ENCODE data around the gene GORASP1.

DNA sequence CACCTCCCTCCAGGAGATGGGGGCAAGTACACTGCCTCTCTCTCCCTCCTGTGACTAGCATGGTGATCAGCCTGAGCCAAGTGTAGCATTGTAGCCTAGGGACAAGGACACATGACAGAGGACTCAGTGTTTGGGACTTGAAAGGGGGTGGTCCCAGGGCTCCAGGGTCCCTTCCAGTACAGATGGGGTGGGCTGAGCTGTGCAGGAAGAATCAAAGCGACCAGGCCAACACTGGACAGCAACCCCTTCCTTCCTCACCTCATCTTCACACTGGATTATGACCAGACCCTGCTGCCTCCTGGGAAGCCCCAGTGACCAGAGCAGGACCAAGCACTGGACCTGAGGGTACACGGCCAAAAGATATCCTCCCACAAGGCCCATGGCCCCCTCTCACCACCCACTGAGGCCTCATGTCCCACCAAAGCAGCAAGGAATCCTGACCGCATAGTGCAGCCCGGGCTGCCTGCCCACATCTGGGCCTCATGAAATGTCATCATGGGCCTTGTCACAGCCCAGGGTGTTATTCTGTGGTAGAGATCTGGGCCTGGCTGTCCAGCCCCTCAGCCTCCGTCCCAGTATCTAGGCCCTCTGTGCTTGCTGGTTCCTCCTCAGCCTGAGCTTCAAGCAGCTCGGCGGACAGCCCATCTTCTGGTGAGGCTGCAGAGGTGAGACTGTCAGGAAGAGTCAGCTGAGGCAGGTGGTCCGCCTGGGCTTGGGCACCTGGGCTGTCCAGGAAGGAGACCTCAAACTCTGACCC, 9.5 kb downstream of the GORASP1 start:
- TF ChIP-seq, protein P1, sequence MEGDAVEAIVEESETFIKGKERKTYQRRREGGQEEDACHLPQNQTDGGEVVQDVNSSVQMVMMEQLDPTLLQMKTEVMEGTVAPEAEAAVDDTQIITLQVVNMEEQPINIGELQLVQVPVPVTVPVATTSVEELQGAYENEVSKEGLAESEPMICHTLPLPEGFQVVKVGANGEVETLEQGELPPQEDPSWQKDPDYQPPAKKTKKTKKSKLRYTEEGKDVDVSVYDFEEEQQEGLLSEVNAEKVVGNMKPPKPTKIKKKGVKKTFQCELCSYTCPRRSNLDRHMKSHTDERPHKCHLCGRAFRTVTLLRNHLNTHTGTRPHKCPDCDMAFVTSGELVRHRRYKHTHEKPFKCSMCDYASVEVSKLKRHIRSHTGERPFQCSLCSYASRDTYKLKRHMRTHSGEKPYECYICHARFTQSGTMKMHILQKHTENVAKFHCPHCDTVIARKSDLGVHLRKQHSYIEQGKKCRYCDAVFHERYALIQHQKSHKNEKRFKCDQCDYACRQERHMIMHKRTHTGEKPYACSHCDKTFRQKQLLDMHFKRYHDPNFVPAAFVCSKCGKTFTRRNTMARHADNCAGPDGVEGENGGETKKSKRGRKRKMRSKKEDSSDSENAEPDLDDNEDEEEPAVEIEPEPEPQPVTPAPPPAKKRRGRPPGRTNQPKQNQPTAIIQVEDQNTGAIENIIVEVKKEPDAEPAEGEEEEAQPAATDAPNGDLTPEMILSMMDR (conservative IDR thresholded peaks at IDR 0.05; ENCODE audit: low read depth in 2 of 2), result no peak
- TF ChIP-seq EZH2phosphoT487 (IDR thresholded peaks at IDR 0.05; ENCODE audit: unreplicated experiment), result no peak
- TF ChIP-seq EZH2 (IDR thresholded peaks at IDR 0.05; ENCODE audit: low read depth, unreplicated experiment), result no peak
- no peak for TF ChIP-seq JUNB (IDR thresholded peaks at IDR 0.05; ENCODE audit: unreplicated experiment)
- TF ChIP-seq, protein P2, sequence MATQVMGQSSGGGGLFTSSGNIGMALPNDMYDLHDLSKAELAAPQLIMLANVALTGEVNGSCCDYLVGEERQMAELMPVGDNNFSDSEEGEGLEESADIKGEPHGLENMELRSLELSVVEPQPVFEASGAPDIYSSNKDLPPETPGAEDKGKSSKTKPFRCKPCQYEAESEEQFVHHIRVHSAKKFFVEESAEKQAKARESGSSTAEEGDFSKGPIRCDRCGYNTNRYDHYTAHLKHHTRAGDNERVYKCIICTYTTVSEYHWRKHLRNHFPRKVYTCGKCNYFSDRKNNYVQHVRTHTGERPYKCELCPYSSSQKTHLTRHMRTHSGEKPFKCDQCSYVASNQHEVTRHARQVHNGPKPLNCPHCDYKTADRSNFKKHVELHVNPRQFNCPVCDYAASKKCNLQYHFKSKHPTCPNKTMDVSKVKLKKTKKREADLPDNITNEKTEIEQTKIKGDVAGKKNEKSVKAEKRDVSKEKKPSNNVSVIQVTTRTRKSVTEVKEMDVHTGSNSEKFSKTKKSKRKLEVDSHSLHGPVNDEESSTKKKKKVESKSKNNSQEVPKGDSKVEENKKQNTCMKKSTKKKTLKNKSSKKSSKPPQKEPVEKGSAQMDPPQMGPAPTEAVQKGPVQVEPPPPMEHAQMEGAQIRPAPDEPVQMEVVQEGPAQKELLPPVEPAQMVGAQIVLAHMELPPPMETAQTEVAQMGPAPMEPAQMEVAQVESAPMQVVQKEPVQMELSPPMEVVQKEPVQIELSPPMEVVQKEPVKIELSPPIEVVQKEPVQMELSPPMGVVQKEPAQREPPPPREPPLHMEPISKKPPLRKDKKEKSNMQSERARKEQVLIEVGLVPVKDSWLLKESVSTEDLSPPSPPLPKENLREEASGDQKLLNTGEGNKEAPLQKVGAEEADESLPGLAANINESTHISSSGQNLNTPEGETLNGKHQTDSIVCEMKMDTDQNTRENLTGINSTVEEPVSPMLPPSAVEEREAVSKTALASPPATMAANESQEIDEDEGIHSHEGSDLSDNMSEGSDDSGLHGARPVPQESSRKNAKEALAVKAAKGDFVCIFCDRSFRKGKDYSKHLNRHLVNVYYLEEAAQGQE (IDR thresholded peaks at IDR 0.05; ENCODE audit: unreplicated experiment), result no peak
- no peak for TF ChIP-seq POLR2AphosphoS5 (IDR thresholded peaks at IDR 0.05; ENCODE audit: low read depth)
- TF ChIP-seq NANOG (IDR thresholded peaks at IDR 0.05; ENCODE audit: borderline replicate concordance), result no peak
- TF ChIP-seq CREB1 (CRISPR knock-in tag; IDR thresholded peaks at IDR 0.05; ENCODE audit: low read depth), result no peak
- no peak for TF ChIP-seq ZNF331 (CRISPR knock-in tag; IDR thresholded peaks at IDR 0.05; ENCODE audit: low read depth)
